Hepatocyte (in vitro differentiated cells): ENCODE results near the gene CHN2. TPM values are rescaled to one million over a fixed set of nuclear protein-coding genes. Genes with fewer than 3 reads are reported as not detected.

Source experiments
- DNase-seq: peaks from one replicate; pipeline ENCODE4 v3.0.0-alpha.2; 2016; ENCODE audit warnings: low spot score
- H2AFZ ChIP-seq: fragments of 200-600 bp; sonication (generic); 2 replicates; pipeline ENCODE4 v1.6.0; 2016; ENCODE audit warnings: antibody characterized with exemption, mild to moderate bottlenecking
- H3K27ac ChIP-seq: fragments of 200-600 bp; sonication (generic); 2 replicates; pipeline ENCODE4 v1.5.1; 2016; ENCODE audit warnings: mild to moderate bottlenecking
- H3K27me3 ChIP-seq: fragments of 200-600 bp; sonication (generic); 2 replicates; pipeline ENCODE4 v1.6.1; 2016
- H3K36me3 ChIP-seq: fragments of 200-600 bp; sonication (generic); replicated peaks from 2 replicates; pipeline ENCODE4 v1.5.1; 2016; ENCODE audit warnings: low read depth; ENCODE audit not compliant: insufficient read depth
- H3K4me1 ChIP-seq: fragments of 200-600 bp; sonication (generic); 2 replicates; pipeline ENCODE4 v1.5.1; 2016; ENCODE audit warnings: mild to moderate bottlenecking, moderate library complexity; ENCODE audit not compliant: insufficient read depth
- H3K4me2 ChIP-seq: fragments of 200-600 bp; sonication (generic); 2 replicates; pipeline ENCODE4 v1.6.0; 2016
- H3K4me3 ChIP-seq: fragments of 200-600 bp; sonication (generic); 2 replicates; pipeline ENCODE4 v1.5.1; 2016; ENCODE audit warnings: mild to moderate bottlenecking
- H3K79me2 ChIP-seq: fragments of 200-600 bp; sonication (generic); 2 replicates; pipeline ENCODE4 v1.6.0; 2017; ENCODE audit warnings: mild to moderate bottlenecking
- H3K9me2 ChIP-seq: fragments of 200-600 bp; sonication (generic); replicated peaks from 2 replicates; pipeline ENCODE4 v1.6.0; 2017; ENCODE audit warnings: mild to moderate bottlenecking; ENCODE audit not compliant: insufficient read depth
- H3K9me3 ChIP-seq: fragments of 200-600 bp; sonication (generic); 2 replicates; pipeline ENCODE4 v1.5.1; 2016; ENCODE audit warnings: low read depth, mild to moderate bottlenecking
- H4K20me1 ChIP-seq: fragments of 200-600 bp; sonication (generic); 2 replicates; pipeline ENCODE4 v1.6.0; 2016; ENCODE audit warnings: mild to moderate bottlenecking; ENCODE audit not compliant: insufficient read depth, poor library complexity, severe bottlenecking
- CTCF ChIP-seq: fragments of 200-600 bp; sonication (generic); IDR thresholded peaks from 2 replicates; pipeline ENCODE4 v1.5.1; 2016; ENCODE audit warnings: antibody characterized with exemption, mild to moderate bottlenecking; ENCODE audit not compliant: poor library complexity
- EZH2 ChIP-seq: fragments of 200-600 bp; sonication (generic); IDR thresholded peaks from 2 replicates; pipeline ENCODE4 v1.6.1; 2016; ENCODE audit warnings: antibody characterized with exemption, mild to moderate bottlenecking, borderline replicate concordance
- EZH2phosphoT487 ChIP-seq: fragments of 200-600 bp; sonication (generic); IDR thresholded peaks from one replicate; pipeline ENCODE4 v1.6.1; 2018; ENCODE audit warnings: antibody characterized with exemption, mild to moderate bottlenecking, low read depth, moderate library complexity; ENCODE audit not compliant: unreplicated experiment, severe bottlenecking
- WGBS: methylation state at CpG from one replicate; pipeline ENCODE4 v1.1.6; 2016; ENCODE audit warnings: low lambda C conversion rate; ENCODE audit errors: missing lambda C conversion rate; 5-methylcytosine and 5-hydroxymethylcytosine counted together
- polyA plus RNA-seq: library from polyadenylated mRNA; unstranded; fragments of >200 nt; fragmentation: Nextera tagmentation; extraction: Ambion mirVana; gene quantifications from 2 replicates; pipeline ENCODE4 v1.2.1, GENCODE V29; 2016
- total RNA-seq: library from RNA; depleted of rRNA; stranded (reverse); fragments of >200 nt; gene quantifications from 2 replicates; pipeline ENCODE4 v1.2.3, GENCODE V29; 2014

CHN2 gene
- total and polyA plus RNA-seq, 2 experiments from 2014 or later, result 8.7 to 12.3 TPM

- H3K27ac ChIP-seq, result no peak overlapping the region
- no peaks in the 10 kb centered on the region for H3K36me3 ChIP-seq
- no peak for DNase-seq
- no peak overlapping the region for H2AFZ ChIP-seq
- no peak for TF ChIP-seq EZH2
- no peak for TF ChIP-seq CTCF
- no peak for TF ChIP-seq EZH2phosphoT487
- H3K4me2 ChIP-seq, result no peak overlapping the region
- no peaks in the 10 kb centered on the region for H3K9me2 ChIP-seq
- H4K20me1 ChIP-seq, result no peaks in the 10 kb centered on the region
- H3K79me2 ChIP-seq, result no peaks in the 10 kb centered on the region
- H3K4me1 ChIP-seq, result peaks cover 4% of the 10 kb centered on the region
- H3K4me3 ChIP-seq, result no peak overlapping the region
- H3K9me3 ChIP-seq, result no peaks in the 10 kb centered on the region
- no peaks in the 10 kb centered on the region for H3K27me3 ChIP-seq
- WGBS, result 64% methylated on average over 6 of the region's 6 CpGs
These were observed 110.2 kb downstream of the CHN2 start for GRCh38 chr7:29304756-29305155.

GRCh38 chr7:29306319-29306991 lies 111.9 kb downstream of the CHN2 start:
- no peak for TF ChIP-seq CTCF
- TF ChIP-seq EZH2phosphoT487, result no peak
- TF ChIP-seq EZH2, result no peak
- no peaks in the 10 kb centered on the region for H3K9me2 ChIP-seq
- no peak overlapping the region for H3K4me2 ChIP-seq
- H2AFZ ChIP-seq, result no peak overlapping the region
- H3K79me2 ChIP-seq, result no peaks in the 10 kb centered on the region
- no peaks in the 10 kb centered on the region for H4K20me1 ChIP-seq
- WGBS, result 58% methylated on average over 5 of the region's 5 CpGs
- H3K36me3 ChIP-seq, result no peaks in the 10 kb centered on the region
- no peak overlapping the region for H3K4me3 ChIP-seq
- no peak for DNase-seq
- H3K27ac ChIP-seq, result no peak overlapping the region
- H3K9me3 ChIP-seq, result no peaks in the 10 kb centered on the region
- no peaks in the 10 kb centered on the region for H3K27me3 ChIP-seq
- no peaks in the 10 kb centered on the region for H3K4me1 ChIP-seq

GRCh38 chr7:29308424-29308823 lies 113.8 kb downstream of the CHN2 start:
- H3K27ac ChIP-seq, result no peak overlapping the region
- no peaks in the 10 kb centered on the region for H3K79me2 ChIP-seq
- DNase-seq, result no peak
- H3K9me2 ChIP-seq, result no peaks in the 10 kb centered on the region
- H3K4me3 ChIP-seq, result no peak overlapping the region
- no peak overlapping the region for H3K4me2 ChIP-seq
- H3K36me3 ChIP-seq, result no peaks in the 10 kb centered on the region
- no peaks in the 10 kb centered on the region for H3K4me1 ChIP-seq
- no peak overlapping the region for H2AFZ ChIP-seq
- TF ChIP-seq EZH2, result no peak
- no peak for TF ChIP-seq EZH2phosphoT487
- TF ChIP-seq CTCF, result no peak
- H4K20me1 ChIP-seq, result no peaks in the 10 kb centered on the region
- H3K9me3 ChIP-seq, result no peaks in the 10 kb centered on the region
- WGBS, result 92% methylated on average over 6 of the region's 6 CpGs
- H3K27me3 ChIP-seq, result no peaks in the 10 kb centered on the region
